AG04450 (cell line): Measurements from ENCODE around the gene CDH15. TPM values are rescaled to one million over a fixed set of nuclear protein-coding genes. Genes with fewer than 3 reads are reported as not detected.

Experiments
- CTCF ChIA-PET: fragments of 300-600, 350-600 bp; formaldehyde crosslinking; extraction: SDS; loops from one replicate; lab custom pipeline; 2022; ENCODE audit warnings: antibody characterized with exemption, inconsistent platforms; lab: Charles Lee
- POLR2A ChIA-PET: fragments of 350-600 bp; formaldehyde crosslinking; extraction: SDS; loops from one replicate; lab custom pipeline; 2021; ENCODE audit warnings: antibody characterized with exemption, inconsistent platforms; lab: Yijun Ruan, JAX
- DNase-seq: peaks from one replicate; pipeline ENCODE4 v3.0.0-alpha.2; 2011; ENCODE audit warnings: low read depth, low spot score
- H3K27ac ChIP-seq: one replicate; pipeline ENCODE4 v1.5.1; 2012; ENCODE audit warnings: low read depth, low read length, control low read depth
- H3K27me3 ChIP-seq: one replicate; pipeline ENCODE4 v1.6.0; 2012; ENCODE audit warnings: low read length; ENCODE audit not compliant: control insufficient read depth, insufficient read depth
- H3K4me3 ChIP-seq: 2 replicates; pipeline ENCODE4 v1.5.1; 2011; ENCODE audit warnings: mild to moderate bottlenecking, low read depth, low read length, control low read depth
- H3K9me3 ChIP-seq: 2 replicates; pipeline ENCODE4 v1.5.1; 2012; ENCODE audit warnings: low read length; ENCODE audit not compliant: control insufficient read depth, insufficient read depth
- polyA plus RNA-seq: library from polyadenylated mRNA; depleted of rRNA; stranded (reverse); fragments of >200 nt; gene quantifications from 2 replicates; pipeline ENCODE4 v1.2.3, GENCODE V29; 2011
- TF ChIP-seq, protein P1 (sequence below): IDR thresholded peaks from 2 replicates; pipeline ENCODE4 v1.5.1; 2011; ENCODE audit warnings: low read depth, low read length, control low read depth, inconsistent platforms

The CDH15 gene
- polyA plus RNA-seq, 1 experiment: 0.12 TPM

DNA sequence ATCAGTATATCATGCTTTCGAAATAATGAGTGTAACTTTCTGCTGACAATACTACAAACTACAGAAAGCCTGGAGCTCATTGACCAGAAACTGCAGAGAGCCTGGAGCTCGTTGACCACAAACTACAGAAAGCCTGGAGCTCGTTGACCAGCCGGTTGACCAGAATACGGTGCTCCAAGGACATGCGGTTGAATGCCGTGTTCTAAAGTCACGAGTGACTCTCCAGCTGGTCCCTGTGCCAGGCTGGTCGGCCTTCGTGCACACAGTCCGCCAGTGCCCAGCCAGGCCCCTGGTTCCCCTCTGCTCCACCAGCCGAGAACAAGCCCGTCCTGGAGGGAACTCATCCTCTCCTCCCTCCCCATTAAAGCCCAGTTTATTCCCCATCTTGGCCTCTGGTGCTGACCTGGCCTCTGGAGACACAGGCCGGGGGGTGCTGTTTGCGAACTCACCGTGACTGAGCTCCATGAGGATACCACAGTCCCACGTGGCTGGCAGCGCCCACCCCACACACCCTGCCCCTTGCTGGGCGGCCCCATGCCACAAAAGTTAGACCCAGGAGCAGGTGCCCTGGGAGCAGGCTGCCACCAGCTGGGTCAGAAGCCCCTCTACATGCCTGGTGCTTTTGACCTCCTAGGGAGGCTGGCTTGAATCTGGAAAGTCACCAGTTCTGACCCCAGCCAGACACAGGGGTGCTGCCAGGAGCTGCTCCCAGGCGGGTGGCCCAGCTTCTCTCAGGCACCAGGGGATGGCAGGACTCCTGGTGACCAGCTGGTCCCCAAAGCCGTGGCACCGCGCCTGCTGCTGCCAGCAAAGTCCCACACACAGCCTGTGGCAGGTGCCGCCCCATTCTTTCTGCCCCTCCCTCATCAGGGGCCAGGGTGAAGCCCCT lies 15.5 kb upstream of the CDH15 start:
- no peak overlapping the region for H3K4me3 ChIP-seq
- TF ChIP-seq, protein P1, sequence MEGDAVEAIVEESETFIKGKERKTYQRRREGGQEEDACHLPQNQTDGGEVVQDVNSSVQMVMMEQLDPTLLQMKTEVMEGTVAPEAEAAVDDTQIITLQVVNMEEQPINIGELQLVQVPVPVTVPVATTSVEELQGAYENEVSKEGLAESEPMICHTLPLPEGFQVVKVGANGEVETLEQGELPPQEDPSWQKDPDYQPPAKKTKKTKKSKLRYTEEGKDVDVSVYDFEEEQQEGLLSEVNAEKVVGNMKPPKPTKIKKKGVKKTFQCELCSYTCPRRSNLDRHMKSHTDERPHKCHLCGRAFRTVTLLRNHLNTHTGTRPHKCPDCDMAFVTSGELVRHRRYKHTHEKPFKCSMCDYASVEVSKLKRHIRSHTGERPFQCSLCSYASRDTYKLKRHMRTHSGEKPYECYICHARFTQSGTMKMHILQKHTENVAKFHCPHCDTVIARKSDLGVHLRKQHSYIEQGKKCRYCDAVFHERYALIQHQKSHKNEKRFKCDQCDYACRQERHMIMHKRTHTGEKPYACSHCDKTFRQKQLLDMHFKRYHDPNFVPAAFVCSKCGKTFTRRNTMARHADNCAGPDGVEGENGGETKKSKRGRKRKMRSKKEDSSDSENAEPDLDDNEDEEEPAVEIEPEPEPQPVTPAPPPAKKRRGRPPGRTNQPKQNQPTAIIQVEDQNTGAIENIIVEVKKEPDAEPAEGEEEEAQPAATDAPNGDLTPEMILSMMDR: no peak
- H3K27ac ChIP-seq: no peak overlapping the region
- POLR2A ChIA-PET: no interaction called here
- H3K9me3 ChIP-seq: peaks cover 36% of the 10 kb centered on the region
- CTCF ChIA-PET: interaction anchor here (1.4 to 3.1 kb wide), 2 partner anchors 11 to 418 kb away, joined by 3 to 13 read pairs; no protein-coding TSS in a partner anchor
- no peaks in the 10 kb centered on the region for H3K27me3 ChIP-seq
- no peak for DNase-seq

DNA sequence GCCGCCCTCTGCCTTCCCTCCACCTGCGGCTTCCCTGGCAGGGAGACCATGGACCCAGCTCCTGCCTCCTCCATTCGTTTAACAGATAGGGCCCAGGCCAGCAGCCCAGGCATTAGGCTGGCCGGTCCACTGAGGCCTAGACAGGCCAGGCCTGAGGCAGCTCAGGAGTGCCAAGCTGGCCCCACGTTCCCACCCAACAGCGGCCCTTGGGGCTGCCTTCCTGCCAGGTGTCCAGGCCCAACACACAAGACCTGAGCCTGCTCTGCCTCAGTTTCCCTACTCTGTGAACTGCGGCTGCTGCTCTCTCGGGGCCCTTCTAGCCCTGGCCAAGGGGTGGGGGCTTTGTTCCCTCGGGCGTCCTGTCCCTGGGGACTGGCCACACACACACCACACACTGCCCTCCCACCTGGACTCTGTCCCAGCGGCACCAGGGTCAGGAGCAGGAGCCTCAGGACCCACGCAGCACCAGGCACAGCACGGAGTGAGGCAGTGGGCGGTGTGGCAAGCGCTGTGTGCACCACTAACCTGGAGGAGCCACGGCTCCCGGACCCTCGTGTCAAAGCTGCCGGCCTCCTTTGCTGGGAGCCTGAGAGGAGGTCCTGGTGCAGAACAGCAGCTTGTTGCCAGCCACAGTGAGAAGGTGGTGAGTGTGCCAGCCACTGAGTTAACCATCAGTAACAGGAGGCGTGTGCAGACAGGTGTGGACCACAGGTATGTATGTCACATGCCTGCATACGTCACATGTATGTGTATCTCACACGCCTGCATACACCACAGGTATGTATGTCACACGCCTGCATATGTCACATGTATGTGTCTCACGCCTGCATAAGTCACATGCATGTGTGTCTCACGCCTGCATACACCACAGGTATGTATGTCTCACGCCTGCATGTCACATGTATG lies 14.6 kb upstream of the CDH15 start:
- TF ChIP-seq, protein P1: no peak
- no peak overlapping the region for H3K4me3 ChIP-seq
- no peak for DNase-seq
- H3K27ac ChIP-seq: no peak overlapping the region
- peaks cover 45% of the 10 kb centered on the region for H3K9me3 ChIP-seq
- POLR2A ChIA-PET: no interaction called here
- no peaks in the 10 kb centered on the region for H3K27me3 ChIP-seq
- CTCF ChIA-PET: interaction anchor here (3.1 kb wide), 1 partner anchor 10 kb away, joined by 13 read pairs; no protein-coding TSS in a partner anchor

DNA sequence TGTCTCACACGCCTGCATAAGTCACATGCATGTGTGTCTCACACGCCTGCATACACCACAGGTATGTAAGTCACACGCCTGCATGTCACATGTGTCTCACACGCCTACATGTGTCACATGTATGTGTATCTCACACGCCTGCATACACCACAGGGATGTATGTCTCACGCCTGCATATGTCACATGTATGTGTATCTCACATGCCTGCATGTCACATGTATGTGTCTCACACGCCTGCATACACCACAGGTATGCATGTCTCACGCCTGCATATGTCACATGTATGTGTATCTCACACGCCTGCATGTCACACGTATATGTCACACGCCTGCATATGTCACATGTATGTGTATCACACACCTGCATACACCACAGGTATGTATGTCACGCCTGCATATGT lies 13.8 kb upstream of the CDH15 start:
- Histone ChIP-seq H3K27me3 (peaks cover 3% of the 10 kb centered on the region), H3K9me3 (peaks cover 44% of the 10 kb centered on the region), H3K27ac (no peak overlapping the region), H3K4me3 (no peak overlapping the region)
- POLR2A ChIA-PET: no interaction called here
- TF ChIP-seq, protein P1: no peak
- no peak for DNase-seq
- CTCF ChIA-PET: no interaction called here

DNA sequence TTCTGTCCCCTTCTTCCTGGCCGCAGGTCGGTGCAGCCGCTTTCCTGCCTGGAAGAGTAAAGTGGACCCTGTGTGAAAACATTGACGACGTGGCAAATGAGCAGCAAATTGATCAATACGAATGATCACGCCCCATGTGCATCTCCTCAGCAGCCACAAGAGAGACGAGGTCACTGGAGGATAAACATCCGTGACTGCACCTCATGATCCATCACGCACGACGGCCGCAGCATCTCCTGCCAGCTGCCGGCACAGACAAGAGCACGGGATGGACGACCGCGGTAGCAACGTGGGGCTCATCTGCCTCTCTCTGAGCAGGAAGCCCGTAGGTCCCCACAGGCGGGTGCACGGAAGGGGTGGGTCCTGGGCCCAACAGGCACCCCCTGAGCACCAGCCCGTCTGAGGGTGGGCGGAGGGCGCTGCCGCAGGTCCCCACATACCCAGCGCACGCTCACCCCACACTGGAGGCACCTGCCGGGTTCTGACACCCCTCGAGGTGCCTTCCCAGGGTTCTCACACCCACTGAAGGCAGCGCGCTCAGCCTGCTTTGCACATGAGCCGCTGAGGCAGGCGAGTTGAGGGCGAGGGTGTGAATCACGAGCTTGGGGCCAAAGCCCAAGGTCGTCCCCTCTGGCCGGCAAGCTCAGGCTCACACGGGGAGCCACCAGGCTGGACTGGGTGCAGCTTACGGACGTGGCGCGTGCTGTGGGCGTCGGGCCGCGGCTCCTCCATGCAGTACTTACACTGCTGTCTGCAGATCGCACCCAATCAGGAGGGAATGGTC lies 12.3 kb upstream of the CDH15 start:
- TF ChIP-seq, protein P1: no peak
- ChIA-PET CTCF (no interaction called here), POLR2A (interaction anchor here (0.6 kb wide), 1 partner anchor 522 kb away, joined by 3 read pairs; no protein-coding TSS in a partner anchor)
- Histone ChIP-seq H3K27me3 (peaks cover 6% of the 10 kb centered on the region), H3K9me3 (peaks cover 40% of the 10 kb centered on the region), H3K27ac (no peak overlapping the region), H3K4me3 (no peak overlapping the region)
- no peak for DNase-seq
